Measurements from ENCODE around the gene PRKCA. TPM values are rescaled to one million over a fixed set of nuclear protein-coding genes. Genes with fewer than 3 reads are reported as not detected.

Gene PRKCA
- total and polyA plus RNA-seq, 4 donors = 3.0 to 14.1 (median 5.4) TPM

DNA sequence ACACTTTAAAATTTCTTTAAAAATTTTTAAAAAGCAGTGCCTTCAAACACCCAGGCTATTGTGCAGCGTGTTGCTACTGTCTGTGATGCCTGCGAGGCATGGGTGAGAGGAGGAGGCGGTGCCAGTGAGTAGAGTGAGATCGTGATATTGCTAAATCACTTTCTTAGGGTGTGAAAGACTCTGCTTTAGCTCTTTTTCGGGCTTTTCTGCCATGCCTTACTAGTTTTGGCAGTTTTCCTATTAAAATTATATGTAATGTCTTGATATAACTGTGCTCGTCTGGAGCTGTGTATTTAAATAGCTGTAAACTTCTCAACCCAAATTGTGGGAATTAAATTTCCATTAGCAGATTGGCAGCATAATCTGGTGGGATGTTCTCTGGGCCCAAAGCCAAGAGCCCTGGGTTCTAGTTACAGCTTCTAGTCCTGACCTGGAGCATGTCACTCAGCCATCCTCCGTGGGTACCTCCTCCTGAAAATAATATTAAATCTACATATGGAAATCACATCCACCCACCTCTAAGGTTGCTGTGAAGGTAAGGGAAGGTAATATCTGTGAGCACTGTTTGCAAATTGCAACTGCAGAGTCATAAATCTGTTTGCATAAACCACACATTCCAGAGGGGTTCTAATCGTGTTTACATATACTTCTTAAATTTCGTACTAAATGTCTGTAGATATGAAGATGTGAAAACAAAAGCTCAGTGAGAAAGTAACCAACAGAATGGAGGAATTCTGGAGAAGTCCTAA, 268.2 kb downstream of the PRKCA start:
- no peak for DNase-seq (ENCODE audit: low spot score)
- Histone ChIP-seq H3K9ac (ENCODE audit: low read depth in 1 of 2, low read length in 2 of 2) (no peak overlapping the region), H3K36me3 (ENCODE audit: control insufficient read depth in 4 of 4, insufficient read depth in 3 of 4, low read depth in 1 of 4, low read length in 3 of 4) (no peaks in the 10 kb centered on the region), H3K4me3 (ENCODE audit: low read depth in 1 of 3, low read length in 3 of 3) (no peak overlapping the region), H3K27me3 (ENCODE audit: control insufficient read depth in 4 of 4, insufficient read depth in 4 of 4, low read length in 3 of 4) (no peaks in the 10 kb centered on the region), H3K27ac (ENCODE audit: low read depth in 1 of 2, low read length in 2 of 2) (no peak overlapping the region), H3K4me1 (ENCODE audit: control insufficient read depth in 4 of 4, insufficient read depth in 4 of 4, low read length in 3 of 4) (no peaks in the 10 kb centered on the region), H3K9me3 (ENCODE audit: control insufficient read depth in 4 of 4, low read length in 3 of 4) (no peaks in the 10 kb centered on the region)
- 84% methylated on average over 9 of the region's 9 CpGs for WGBS
- no peak for TF ChIP-seq RAD21 (IDR thresholded peaks at IDR 0.05)
- no peak for TF ChIP-seq SP1 (IDR thresholded peaks at IDR 0.05)
- no peak for TF ChIP-seq JUND (IDR thresholded peaks at IDR 0.05)
- TF ChIP-seq, protein P1, sequence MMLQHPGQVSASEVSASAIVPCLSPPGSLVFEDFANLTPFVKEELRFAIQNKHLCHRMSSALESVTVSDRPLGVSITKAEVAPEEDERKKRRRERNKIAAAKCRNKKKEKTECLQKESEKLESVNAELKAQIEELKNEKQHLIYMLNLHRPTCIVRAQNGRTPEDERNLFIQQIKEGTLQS (IDR thresholded peaks at IDR 0.05) = no peak
- no peak for TF ChIP-seq RXRA (IDR thresholded peaks at IDR 0.05)
- TF ChIP-seq FOXA2 (IDR thresholded peaks at IDR 0.05) = no peak
- no peak for TF ChIP-seq EGR1 (IDR thresholded peaks at IDR 0.05; ENCODE audit: low read depth in 2 of 2)
- TF ChIP-seq TAF1 (conservative IDR thresholded peaks at IDR 0.05) = no peak
- TF ChIP-seq, protein P2, sequence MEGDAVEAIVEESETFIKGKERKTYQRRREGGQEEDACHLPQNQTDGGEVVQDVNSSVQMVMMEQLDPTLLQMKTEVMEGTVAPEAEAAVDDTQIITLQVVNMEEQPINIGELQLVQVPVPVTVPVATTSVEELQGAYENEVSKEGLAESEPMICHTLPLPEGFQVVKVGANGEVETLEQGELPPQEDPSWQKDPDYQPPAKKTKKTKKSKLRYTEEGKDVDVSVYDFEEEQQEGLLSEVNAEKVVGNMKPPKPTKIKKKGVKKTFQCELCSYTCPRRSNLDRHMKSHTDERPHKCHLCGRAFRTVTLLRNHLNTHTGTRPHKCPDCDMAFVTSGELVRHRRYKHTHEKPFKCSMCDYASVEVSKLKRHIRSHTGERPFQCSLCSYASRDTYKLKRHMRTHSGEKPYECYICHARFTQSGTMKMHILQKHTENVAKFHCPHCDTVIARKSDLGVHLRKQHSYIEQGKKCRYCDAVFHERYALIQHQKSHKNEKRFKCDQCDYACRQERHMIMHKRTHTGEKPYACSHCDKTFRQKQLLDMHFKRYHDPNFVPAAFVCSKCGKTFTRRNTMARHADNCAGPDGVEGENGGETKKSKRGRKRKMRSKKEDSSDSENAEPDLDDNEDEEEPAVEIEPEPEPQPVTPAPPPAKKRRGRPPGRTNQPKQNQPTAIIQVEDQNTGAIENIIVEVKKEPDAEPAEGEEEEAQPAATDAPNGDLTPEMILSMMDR (IDR thresholded peaks at IDR 0.05; ENCODE audit: low read depth, low read length, missing input control) = no peak
- TF ChIP-seq GABPA (IDR thresholded peaks at IDR 0.05 in 1 of 2, conservative IDR thresholded peaks at IDR 0.05 in 1 of 2) = no peak
- no peak for TF ChIP-seq FOXA1 (IDR thresholded peaks at IDR 0.05)
- TF ChIP-seq, protein P3, sequence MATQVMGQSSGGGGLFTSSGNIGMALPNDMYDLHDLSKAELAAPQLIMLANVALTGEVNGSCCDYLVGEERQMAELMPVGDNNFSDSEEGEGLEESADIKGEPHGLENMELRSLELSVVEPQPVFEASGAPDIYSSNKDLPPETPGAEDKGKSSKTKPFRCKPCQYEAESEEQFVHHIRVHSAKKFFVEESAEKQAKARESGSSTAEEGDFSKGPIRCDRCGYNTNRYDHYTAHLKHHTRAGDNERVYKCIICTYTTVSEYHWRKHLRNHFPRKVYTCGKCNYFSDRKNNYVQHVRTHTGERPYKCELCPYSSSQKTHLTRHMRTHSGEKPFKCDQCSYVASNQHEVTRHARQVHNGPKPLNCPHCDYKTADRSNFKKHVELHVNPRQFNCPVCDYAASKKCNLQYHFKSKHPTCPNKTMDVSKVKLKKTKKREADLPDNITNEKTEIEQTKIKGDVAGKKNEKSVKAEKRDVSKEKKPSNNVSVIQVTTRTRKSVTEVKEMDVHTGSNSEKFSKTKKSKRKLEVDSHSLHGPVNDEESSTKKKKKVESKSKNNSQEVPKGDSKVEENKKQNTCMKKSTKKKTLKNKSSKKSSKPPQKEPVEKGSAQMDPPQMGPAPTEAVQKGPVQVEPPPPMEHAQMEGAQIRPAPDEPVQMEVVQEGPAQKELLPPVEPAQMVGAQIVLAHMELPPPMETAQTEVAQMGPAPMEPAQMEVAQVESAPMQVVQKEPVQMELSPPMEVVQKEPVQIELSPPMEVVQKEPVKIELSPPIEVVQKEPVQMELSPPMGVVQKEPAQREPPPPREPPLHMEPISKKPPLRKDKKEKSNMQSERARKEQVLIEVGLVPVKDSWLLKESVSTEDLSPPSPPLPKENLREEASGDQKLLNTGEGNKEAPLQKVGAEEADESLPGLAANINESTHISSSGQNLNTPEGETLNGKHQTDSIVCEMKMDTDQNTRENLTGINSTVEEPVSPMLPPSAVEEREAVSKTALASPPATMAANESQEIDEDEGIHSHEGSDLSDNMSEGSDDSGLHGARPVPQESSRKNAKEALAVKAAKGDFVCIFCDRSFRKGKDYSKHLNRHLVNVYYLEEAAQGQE (IDR thresholded peaks at IDR 0.05) = no peak
- no peak for TF ChIP-seq NR2F2 (IDR thresholded peaks at IDR 0.05)
- no peak for TF ChIP-seq HNF4A (conservative IDR thresholded peaks at IDR 0.05)
- TF ChIP-seq HNF4G (IDR thresholded peaks at IDR 0.05) = no peak
- TF ChIP-seq, protein P4, sequence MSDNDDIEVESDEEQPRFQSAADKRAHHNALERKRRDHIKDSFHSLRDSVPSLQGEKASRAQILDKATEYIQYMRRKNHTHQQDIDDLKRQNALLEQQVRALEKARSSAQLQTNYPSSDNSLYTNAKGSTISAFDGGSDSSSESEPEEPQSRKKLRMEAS (IDR thresholded peaks at IDR 0.05) = no peak
- TF ChIP-seq, protein P5, sequence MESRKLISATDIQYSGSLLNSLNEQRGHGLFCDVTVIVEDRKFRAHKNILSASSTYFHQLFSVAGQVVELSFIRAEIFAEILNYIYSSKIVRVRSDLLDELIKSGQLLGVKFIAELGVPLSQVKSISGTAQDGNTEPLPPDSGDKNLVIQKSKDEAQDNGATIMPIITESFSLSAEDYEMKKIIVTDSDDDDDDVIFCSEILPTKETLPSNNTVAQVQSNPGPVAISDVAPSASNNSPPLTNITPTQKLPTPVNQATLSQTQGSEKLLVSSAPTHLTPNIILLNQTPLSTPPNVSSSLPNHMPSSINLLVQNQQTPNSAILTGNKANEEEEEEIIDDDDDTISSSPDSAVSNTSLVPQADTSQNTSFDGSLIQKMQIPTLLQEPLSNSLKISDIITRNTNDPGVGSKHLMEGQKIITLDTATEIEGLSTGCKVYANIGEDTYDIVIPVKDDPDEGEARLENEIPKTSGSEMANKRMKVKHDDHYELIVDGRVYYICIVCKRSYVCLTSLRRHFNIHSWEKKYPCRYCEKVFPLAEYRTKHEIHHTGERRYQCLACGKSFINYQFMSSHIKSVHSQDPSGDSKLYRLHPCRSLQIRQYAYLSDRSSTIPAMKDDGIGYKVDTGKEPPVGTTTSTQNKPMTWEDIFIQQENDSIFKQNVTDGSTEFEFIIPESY (IDR thresholded peaks at IDR 0.05) = no peak
- TF ChIP-seq YY1 (IDR thresholded peaks at IDR 0.05) = no peak

All from liver (tissue), 9 donors.